C4-2B (cell line): ENCODE results near the gene PPP4C.

Source experiments
- H3K27ac ChIP-seq: fragments of 450-650 bp; 2 replicates; pipeline ENCODE4 v1.5.1; 2017
- ZFX ChIP-seq: fragments of 450-650 bp; IDR thresholded peaks from 2 replicates; pipeline ENCODE4 v1.6.1; 2017
- TF ChIP-seq, protein P1 (sequence below): fragments of 450-650 bp; conservative IDR thresholded peaks from 2 replicates; pipeline ENCODE4 v1.5.1; 2017; ENCODE audit warnings: mild to moderate bottlenecking

Gene PPP4C

DNA sequence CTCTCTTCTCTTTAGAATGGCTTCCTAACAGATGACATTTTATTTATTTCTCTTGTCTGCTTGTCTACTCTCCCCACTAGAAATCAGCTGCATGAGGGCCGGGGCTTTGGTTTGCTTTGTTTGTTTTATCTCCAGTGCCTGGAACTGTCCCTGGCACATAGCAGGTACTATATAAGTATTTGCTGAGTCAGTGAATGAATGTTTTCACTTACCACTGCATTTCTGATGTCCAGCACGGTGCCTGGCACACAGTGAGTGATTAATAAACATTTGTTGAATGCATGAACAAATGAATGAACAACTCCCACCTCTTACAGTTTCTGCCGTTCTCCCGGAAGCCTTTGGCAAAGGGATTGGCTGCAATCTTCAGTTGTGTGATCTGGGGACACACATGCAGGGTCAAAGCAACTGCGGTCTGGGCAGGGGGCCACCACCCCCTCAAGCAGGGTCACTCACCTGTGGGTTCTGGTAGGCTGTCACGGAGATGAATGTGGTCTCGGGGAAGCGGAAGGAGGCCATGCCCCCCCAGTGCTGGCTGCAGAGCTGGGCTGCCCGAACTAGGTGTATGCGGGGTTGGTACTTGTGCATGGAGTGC lies 12.5 kb downstream of the PPP4C start:
- peak overlapping the region; percentile 68 for H3K27ac ChIP-seq
- TF ChIP-seq, protein P1, sequence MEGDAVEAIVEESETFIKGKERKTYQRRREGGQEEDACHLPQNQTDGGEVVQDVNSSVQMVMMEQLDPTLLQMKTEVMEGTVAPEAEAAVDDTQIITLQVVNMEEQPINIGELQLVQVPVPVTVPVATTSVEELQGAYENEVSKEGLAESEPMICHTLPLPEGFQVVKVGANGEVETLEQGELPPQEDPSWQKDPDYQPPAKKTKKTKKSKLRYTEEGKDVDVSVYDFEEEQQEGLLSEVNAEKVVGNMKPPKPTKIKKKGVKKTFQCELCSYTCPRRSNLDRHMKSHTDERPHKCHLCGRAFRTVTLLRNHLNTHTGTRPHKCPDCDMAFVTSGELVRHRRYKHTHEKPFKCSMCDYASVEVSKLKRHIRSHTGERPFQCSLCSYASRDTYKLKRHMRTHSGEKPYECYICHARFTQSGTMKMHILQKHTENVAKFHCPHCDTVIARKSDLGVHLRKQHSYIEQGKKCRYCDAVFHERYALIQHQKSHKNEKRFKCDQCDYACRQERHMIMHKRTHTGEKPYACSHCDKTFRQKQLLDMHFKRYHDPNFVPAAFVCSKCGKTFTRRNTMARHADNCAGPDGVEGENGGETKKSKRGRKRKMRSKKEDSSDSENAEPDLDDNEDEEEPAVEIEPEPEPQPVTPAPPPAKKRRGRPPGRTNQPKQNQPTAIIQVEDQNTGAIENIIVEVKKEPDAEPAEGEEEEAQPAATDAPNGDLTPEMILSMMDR, result no peak
- no peak for TF ChIP-seq ZFX

DNA sequence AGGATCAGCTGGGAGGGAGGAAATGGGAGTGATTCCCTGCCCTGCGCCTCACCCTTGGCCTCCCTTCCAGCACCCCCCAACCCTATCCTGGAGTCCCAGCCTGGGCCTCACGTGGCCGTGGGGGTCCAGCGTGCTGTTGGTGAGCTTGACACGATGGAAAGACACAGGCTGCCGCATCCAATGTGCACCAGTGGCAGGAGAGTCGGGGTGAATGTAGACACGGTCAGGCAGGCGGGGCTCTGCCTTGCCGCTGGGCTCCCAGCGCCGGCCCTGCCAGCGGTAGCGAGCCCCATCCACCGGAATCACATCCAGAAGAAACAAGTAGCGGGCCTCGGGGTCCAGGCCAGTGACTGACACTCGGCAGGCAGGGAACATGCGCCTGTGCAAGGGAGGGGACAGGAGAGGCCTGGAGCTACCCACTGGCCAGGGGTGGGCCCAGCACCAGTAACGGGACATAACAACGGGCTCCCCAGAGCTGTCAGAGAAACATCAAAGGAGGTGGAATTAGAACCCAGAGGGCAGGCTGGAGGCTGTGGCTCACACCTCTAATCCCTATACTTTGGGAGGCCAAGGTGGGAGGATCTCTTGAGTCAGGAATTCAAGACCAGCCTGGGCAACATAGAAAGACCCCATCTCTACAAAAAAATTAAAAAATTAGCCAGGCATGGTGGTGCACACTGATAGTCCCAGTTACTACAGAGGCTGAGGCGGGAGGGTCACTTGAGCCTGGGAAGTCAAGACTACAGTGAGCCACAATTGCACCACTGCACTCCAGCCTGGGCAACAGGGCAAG lies 13.2 kb downstream of the PPP4C start:
- TF ChIP-seq ZFX, result no peak
- TF ChIP-seq, protein P1, result no peak
- peak overlapping the region; percentile 68 for H3K27ac ChIP-seq

DNA sequence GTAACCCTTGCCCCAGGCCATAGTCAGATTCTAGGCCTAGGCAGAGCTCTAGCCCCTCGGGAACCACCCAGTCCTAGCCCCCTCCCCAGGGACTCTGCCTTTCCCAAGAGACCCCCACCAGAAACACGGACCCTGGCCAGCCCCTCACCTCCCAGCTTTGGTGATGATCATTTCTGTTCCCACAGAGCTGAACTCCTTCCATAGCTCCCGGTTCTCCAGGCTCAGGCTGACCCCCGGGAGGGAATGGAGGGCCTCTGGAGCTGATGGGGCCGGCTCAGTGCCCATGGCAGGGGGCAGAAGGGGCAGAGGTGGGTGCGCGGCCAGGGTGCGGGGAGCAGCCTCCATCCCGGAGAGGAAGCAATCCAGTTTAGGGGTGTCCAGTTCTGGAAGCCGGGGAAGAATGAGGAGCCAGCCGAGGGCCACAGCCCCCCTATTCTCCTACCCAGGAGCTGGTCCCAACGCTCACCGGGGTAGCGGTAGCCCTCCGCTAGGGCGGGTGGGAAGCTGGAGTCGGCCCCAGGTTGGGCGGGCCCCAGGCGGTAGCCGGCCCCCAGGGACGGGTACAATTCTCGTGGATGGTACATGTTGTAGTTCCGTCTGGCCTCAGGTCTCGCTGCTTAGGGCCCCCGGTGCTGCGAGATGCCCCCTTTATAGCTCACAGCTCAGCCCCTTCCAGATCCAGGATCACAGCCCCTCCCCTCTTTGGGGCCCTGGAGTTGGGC lies 15.0 kb downstream of the PPP4C start:
- peak overlapping the region; percentile 68 for H3K27ac ChIP-seq
- no peak for TF ChIP-seq ZFX
- TF ChIP-seq, protein P1, result no peak

DNA sequence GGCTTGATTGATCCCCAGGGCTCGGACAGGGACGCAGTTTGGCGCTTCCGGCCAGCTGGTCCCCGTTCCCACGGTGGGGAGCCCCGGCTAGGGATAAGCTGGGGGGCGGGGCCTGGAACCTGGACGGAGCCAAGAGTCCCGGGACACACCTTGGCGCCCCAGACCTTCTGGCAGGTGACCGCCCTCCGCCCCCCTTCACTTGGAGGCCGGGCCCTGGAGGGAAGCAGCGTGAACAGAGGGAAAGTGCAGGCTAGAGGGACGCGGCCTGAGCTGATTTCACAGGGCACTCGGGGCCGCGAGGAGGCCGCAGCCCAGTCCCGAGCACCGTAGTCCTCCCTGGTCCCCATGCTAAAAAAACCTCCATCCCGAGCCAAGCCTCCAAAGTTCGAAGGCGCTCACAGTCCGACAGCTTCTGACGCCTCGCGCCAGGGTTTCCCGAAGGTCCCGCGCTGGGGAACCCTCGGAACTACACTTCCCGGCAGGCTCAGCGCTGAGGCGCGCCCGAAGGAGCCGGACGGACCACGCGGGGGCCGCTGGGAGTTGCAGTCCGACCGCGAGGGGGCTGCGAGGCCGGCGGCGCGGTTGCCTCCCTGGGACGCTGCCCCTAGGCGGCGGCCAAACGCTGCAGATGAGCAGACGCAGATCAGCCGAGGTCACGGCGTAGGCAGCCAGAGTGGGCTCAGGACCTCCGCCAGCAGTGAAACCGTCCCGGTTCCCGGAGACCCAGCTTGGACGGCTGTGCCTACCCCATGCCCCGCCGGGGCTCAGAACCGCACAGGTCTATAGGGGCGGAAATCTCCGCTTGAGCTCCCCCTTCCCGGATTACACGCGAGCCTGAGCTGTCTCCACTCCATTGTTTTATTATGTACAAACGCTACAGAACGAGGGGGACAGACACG lies 15.9 kb downstream of the PPP4C start, which contains the start of gene TBX6:
TBX6 (minus strand) TSS at position 451 of the 899 bp plus-strand sequence. CDS start 731 bp downstream, outside the sequence.
- no peak for TF ChIP-seq ZFX
- TF ChIP-seq, protein P1, result peak; percentile 91
- peak within 1 kb of the TSS; percentile 68 for H3K27ac ChIP-seq

DNA sequence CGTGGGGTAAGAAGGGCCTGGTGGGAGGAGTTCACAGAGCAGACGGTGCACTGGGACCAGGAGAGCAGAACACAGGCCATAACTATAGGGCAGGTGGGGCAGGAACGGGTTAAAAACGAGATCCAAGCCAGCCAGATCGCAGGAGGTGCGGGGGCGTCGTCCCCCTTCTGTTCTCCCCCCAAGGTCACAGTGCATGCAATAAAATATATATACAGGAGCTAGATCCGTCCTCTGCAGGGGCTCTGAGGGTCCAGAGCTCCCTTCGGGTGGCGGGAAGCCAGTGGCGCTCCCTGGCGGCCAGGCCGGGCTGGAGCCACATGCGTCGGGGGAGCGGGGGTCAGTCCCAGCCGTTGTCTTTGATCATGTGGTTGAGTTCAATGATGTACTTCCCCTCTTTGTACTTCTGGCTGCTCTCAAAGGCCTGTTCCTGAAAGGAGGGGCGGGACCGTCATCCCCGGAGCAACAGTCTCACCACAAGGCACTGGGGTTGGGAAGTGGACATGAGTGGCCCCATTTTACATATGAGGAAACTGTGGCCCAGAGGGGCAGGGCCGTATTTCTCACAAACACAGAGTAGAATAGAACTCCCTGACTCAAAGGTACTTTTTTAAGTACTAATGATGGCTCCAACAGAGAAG lies 16.7 kb downstream of the PPP4C start:
- TF ChIP-seq, protein P1, result peak; percentile 77
- no peak for TF ChIP-seq ZFX

DNA sequence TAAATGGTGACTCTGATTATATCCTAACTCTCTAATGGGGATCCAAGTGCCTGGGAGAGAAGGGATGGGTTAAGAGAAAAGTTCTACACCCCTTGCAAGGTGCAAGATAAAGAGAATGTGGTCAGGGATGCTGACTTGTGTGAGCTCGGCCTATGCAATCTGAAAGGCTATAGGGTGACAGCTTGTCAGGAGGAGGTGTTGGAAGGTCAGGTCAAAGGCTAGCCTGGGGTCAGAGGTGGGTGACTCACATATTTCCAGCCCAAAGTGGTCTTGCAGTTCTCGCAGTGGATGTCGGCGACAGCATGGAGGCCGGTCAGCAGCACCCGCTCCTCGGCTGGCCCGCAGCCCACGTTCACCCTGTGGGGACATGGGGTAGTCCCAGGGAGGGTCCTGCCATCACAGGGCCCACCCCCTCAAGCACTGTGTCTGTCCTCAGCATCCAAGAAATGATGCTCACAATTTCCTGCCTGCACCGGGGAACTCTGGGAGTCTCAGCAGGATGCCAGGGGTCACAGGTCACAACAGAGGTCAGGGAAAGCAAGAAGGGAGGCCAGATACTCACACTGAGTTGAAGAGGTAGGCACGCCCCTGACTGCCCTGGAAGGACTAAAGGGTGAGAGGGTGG lies 18.9 kb downstream of the PPP4C start:
- TF ChIP-seq ZFX, result no peak
- H3K27ac ChIP-seq, result no peak overlapping the region

More for the DNA sequence above, 16.7 kb downstream of the PPP4C start:
- H3K27ac ChIP-seq, result peak overlapping the region; percentile 68
